HG03521 (cell line): ENCODE data around the gene ING4.
A peak's percentile ranks its signal among the peaks of the same experiment; 100 is the strongest.
"Not testable (repeated sequence)": the region's sequence is repeated elsewhere in the genome, so short reads cannot be mapped to it uniquely, and the experiment has no call there.

Experiments
- ATAC-seq: cut with Tn5 transposase; IDR thresholded peaks from one replicate; pipeline ENCODE4 v1.9.1; 2021; ENCODE audit warnings: mild to moderate bottlenecking, moderate library complexity; ENCODE audit not compliant: unreplicated experiment

Gene ING4

DNA sequence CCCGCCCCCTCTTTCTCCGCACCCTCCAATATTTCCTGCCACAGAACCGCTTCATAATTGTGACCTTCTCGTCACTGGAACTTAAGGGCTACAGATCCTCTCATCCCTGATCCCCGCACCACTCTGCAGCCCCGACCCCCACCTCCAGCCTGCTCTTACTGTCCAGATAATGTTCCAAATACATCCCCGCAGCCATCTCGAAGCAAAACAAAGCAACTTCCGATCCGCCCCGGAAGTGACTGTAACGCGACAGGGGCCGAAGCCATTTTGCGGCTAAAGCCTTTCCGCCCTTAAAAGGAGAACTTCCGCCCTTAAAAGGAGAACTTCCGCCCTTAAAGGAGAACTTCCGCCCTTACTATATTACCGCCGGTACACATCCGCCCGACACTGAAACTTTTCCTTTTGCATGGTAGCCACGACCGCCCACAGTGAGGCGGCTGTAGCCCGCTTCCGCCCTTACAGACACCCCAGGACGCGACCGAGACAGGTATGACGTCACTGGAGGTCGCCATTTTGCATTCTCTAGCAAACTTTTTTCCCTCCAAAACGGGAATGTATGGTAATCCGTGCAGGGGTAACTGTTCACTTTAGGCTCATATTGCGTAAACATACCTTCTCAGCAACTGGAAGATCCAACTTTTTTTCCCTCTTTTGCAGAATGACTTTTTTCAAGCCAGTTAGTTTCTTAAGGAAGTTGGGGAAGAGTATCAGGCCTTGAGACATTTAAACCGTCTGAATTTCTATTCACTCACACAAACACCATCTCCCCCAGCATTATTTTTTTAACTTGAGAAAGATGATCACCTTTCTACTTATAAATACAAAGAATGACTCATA lies at the start of gene ING4:
TSS of gene ING4 (minus strand) at position 214 of the 837 bp plus-strand sequence. CDS start at position 196, 18 bp downstream.
- ATAC-seq: peak; percentile 96

DNA sequence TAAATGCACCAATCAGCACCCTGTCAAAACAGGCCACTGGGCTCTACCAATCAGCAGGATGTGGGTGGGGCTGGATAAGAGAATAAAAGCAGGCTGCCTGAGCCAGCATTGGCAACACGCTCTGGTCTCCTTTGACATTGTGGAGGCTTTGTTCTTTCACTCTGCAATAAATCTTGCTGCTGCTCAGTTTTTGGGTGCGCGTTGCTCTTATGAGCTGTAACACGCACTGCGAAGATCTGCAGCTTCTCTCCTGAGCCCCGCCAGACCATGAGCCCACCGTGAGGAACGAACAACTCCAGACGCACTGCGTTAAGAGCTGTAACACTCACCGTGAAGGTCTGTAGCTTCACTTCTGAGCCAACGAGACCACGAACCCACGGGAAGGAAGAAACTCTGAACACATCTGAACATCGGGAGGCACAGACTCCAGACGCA lies 46.1 kb upstream of the ING4 start:
- ATAC-seq: no peak

DNA sequence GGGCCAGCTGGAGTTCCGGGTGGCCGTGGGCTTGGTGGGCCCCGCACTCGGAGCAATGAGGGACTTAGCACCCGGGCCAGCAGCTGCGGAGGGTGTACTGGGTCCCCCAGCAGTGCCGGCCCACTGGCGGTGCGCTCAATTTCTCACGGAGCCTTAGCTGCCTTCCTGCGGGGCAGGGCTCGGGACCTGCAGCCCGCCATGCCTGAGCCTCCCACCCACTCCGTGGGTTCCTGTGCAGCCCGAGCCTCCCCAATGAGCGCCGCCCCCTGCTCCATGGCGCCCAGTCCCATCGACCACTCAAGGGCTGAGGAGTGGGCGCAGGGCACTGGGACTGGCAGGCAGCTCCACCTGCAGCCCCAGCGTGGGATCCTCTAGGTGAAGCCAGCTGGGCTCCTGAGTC lies 45.4 kb upstream of the ING4 start:
- not testable (repeated sequence) for ATAC-seq

DNA sequence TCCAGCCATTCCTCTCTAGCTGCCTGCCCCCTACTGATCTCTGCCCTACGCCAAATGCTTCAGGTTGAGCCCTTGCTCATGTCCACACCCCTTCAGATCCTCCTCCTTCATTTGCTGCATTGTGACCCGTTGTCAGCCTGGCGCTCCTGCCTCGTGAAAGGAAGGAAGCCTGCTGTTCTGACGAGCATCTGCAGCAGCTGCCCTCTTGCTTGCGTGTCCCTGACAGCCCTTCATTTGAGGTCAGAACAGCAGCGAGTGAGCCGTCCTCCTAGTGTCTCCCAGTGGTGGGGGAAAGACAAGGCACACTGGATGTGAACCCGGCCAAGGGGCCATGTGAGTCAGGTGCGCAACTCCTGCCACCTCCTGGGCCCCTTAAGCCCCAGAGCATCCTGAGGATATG lies 40.7 kb upstream of the ING4 start:
- ATAC-seq: no peak

DNA sequence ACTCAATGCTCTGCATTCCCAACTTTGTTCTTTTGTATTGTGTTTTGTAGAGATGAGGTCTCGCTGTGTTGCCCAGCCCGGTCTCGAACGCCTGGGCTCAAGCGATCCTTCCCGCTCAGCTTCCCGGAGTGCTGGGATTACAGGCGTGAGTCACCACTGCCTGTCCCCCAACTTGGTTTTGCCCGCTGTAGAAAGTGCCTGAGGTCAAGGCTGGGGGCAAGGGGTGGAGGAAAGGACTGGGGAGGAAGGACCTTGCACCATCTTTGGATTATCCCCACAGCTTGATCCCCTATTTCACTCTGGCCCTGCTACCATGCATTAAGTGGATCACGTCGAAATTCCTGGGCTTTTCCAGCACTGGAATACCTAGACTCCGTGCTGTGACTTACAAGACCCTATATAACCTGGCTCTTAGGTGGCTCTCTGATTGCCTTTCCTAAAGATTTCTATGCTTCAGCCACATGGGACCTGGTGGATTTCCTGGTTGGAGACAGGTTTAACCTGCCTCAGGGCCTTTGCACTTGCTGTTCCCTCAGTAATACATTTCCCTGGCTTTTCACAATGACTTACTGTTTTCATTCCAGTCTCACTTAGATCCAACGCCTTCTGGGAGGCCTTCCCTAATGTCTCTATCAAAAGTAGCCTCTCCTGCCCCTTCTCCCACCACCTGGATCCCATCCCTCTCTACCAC lies 38.3 kb upstream of the ING4 start:
- no peak for ATAC-seq

DNA sequence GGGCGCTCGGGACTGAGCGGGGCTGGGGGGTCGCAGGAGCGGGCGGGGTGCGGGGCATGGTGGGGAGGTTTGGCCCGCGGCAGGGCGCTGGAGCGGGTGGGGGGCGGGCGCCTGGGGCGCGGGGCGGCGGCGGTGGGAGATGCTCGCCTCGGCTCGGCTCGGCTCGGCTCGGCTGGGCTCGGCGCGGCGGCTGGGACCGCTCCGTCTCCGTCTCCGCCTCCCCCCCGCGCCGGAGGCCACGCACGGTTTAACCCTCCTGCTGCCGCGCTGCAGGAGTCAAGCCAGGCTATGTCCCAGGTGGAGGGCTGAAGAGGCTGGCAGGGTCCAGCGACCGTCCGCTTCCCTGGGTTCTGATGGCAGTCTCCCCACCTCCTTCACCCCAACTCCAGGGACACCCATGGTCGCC lies 37.7 kb upstream of the ING4 start, which contains the start of gene PIANP:
TSS of gene PIANP (minus strand) at position 170 of the 406 bp plus-strand sequence. CDS start 2,754 bp downstream, outside the sequence.
- ATAC-seq: no peak

DNA sequence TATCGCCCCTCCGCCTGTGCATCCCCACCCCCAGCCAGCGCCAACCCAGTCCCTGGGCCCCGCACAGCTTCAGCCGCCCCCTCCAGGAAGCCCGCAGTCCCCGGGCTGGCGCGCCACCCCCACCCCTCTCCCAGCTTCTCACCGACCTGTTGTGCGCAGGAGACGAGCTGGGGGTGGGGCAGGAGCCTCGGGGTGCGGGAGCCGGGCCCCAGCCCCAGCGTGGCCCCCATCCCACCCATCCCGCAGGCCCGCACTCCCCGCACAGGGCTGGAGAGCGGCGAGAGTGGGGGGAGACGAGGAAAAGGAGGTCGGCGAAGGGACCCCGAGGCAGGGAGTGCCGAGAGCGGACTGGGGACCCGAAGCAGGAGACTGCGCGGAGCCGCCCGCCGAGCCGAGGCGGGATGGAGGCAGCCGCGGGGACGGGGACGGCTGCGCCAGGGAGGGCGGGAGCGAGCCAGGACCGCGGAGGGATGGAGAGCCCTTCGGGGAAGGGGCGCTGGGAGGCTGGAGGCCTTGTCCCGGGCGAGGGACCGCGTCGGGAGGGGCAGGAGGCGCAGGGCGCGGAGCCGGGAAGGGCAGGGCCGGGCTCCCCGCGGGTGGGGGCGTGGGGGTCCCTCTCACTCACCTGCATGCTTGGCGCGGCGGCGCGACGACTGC lies 37.2 kb upstream of the ING4 start:
- ATAC-seq: no peak

DNA sequence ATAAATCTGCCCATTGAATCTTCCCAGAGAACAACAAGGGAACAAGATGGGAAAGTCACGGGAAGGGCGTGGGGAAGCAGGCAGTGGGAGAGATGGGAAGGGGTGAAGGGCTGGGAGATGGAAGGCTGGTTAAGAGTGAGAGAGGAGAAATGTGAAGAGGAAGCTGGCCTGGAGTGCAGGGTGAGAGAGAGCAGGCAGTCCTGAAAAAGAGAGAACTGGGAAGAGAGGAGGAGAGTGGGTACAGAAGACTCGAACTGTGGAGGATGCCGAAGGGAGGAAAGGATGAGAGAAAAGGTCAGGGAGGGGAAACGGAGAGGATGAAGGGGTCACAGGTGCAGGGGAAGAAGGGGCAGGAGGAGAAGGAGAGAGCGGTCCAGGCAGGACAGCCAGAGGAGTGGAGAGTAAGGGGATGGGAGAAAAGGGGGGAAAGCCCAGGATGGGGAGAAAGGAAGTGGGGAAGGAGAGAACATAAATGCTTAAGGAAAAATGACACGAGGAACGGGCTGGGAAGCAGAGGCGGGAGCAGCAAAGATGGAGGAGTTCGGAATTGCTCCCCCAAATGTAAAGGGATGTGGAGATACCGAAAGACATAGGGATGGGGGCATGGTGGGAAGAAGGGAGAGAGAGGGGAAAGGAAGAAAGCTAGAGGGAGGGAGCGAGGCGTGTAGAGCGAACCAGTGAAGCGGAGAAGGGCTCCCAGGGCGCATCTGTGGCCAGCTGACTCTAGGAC lies 36.5 kb upstream of the ING4 start:
- no peak for ATAC-seq

DNA sequence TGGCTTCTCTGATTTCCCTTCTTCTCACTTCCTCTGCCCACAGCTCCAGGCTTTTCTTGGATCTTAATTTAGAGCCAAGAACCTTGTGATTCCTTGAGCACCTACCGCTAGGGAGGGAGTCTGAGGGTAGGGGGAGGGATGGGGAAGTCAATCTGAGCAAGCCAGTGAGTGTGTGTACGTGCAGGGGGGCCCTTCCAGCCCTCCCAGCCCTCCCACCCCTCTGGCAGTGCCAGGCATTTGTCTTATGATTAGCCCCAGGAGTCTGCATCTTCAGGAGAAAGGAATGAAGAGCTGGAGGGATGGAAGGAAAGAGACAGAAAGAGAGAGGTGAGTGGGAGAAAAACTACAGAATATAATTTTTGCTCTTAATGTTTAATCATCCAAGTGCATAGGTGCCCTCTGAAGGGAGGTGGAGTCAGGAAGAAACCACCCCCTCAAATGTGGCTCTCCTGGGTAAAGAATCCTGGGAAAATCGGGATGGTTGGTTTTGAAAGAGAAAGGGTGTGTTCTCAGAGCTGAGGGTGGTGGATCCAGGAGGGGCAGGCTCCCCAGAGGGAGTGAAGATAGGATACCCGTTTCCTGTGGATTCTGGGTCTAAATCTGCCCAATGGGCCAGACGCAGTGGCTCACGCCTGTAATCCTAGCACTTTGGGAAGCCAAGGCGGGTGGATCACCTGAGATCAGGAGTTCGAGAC lies 35.6 kb upstream of the ING4 start:
- no peak for ATAC-seq

DNA sequence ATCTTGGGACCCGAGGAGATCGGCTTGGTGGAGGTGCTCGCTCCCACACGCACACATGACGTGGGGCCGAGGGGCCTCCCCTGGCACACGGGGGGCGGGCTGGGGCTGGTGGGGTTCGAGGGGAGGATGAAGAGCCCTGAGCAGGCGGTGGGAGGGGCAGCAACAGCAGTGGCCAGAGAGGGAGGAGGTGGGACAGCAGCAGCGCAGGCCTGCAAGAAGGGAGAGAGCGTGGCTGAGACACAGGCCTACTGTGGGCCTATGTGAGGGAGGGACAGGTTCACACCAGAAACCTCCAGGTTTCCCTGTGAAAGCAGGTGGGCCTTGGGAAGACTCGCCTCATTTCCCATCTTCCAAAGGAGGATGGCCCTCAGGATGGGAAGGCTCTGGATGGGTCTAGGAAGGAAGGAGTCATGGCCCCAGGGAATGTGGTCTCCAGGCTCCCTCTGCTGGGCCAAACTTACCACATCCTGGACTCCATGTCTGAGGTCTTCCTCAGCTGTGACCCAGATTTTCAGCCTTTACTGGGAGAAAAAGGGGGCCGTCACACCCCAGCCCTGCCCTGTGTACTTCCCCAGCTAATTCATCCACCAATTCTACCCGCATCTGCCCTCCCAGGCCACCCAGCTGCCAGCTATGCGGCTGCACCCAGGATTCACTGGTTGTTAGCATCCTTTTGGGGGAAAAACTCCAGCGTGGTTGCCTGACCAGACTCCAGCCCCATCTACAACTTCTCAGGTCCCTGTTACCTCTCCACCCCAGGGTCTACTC lies 34.8 kb upstream of the ING4 start:
- no peak for ATAC-seq

DNA sequence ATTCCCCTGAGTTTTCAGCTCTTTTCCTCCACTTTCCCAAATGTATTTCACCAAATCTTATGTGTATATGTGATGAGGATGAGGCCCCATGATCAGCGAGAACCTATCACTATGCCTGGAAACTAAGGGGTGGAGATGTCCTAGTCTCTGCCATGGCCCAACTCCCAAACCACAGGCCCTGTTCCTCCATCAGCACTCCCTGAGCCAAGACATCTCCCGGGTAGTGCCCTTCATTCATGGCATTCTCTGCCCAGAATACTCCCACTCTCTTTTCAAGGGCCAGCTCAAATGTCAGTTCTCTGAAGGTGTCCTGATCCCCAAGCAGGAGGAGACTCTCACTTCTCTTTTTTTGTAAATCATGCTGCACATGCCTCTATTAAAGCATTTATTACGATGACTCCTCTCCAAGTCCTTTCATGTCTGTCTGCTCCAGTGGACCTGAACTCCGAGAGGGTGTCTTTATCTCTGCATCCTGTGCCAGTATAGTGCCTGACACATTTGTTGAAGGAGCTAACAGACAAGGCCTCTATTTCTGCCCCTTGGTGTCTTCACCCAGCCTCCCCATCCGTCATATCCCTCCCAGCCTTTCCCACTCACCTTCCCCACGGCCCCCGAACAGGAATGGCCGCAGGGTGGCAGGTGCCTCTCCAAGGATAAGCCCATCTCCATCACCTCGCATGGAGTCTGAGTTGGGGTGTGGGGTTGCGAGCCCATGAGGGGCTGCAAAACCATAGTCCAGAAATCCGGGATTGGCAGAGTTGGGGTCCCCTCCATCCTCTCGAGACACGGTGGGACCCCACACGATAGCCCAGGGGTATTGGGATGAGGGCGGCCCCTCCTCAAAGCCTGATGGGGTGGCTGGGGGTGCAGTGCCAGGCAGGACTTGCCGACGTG lies 34.0 kb upstream of the ING4 start:
- ATAC-seq: no peak

DNA sequence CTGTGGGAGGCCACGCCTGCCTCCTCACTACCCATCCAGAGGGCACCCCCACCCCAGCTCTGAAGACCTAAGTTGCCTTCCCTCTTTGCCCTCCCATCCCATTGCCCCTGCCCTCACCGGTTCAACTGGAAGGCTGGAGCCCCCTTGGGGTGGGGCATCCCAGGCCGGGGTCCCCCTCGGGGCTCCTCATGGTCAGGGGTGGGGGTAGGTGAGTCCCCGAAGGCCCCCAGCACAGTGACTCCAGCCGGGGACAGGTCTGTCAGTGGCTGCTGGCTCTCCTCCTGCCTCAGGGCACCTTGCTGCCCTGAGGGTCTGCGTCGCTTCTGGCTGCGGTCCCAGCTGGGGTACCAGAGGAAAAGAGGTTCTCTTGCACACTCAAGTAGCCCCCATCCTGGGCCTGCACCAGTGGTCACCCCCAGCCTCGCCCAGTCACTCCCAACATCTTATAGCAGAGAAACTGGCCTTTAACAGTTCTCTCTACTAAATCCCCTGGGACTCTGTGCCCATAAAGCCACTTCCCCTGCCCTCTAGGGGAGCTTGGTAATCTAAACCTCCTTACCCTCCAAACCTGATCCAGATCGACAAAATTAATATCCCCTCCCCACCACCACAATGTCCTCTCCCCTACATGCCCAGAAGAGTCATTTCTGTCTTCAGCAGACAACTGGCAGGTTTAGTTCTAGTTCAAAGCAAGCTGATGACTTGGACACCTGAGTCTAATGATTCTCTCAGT lies 32.6 kb upstream of the ING4 start:
- ATAC-seq: no peak

DNA sequence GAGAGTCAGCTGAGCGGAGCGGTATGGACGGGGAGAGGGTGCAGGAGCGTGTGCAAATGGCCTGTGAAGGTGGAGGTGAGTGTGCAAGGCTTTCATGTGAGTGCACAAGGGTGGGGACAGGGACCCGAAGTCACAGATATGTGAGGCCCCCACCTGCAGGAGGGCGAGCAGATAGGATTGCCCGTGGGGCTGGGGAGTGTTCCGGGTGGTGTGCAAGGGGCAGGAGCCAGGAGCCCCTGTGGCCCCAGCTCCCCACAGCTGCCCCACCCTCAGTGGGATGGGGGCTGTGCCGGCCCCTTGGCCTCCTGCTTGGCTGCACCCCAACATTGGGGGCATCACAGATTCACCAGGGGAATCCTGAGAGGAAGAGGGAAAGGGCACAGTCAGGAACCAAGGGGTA lies 31.8 kb upstream of the ING4 start:
- ATAC-seq: no peak

DNA sequence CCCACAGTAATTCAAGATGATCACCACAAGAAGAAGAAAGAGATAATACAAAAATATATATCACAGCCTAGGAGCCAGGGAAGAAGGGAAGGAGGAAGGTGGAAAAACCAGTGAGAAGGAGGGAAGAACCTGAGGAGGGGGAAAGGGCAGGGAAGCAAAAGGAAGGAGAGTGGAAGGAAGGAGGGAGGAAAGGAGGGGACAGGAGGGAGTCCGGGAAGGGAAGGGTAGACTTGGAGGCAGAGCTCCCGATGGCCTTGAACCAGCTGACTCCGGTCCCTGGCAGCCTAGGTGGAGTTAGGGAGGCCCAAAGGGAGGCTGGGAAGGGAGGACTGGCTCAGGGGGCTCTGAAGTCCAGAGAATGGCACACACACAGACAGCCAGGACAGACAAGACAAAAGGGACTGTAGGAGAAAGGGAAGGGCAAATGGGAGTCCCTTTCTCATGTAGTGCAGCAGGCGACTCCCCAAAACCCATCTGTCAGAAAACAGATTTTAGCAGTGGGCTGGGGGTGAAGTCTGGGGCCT lies 31.0 kb upstream of the ING4 start:
- ATAC-seq: no peak

DNA sequence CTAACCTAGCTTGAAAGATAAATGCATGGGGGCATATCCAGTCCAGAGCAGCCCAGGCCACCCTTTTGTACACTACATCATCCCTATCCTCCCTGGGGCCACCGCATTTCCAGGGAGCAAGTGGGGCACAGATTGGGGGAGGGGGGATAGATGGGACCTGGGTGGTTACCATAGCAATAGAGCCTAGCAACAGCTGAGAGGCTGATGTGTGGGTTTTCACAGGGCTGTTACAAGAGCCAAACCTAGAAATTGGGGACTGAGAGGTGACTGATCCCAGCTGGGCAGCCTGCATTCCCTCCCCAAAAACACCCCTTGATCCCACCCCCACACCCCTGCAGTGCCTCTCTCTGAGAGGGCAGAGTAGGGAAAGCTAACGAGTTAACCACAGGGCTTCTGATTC lies 30.0 kb upstream of the ING4 start:
- ATAC-seq: no peak

DNA sequence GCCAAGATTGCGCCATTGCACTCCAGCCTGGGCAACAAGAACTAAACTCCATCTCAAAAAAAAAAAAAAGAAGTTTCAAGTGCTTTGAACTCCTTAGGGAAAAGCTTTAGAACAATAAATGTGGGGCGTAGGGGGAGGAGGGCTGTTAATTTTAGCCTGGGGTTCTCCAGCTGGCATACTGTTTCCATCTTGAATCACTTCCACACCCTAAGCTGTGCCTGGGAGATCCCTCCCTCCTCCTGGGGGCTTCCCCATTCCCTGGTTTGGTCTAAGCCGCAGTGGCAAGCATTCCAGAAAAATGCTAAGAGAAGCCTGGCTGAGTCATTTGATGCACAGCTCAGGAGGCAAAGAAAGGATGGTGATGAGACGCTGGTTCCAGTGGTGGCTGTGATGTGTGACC lies 28.6 kb upstream of the ING4 start:
- ATAC-seq: no peak

DNA sequence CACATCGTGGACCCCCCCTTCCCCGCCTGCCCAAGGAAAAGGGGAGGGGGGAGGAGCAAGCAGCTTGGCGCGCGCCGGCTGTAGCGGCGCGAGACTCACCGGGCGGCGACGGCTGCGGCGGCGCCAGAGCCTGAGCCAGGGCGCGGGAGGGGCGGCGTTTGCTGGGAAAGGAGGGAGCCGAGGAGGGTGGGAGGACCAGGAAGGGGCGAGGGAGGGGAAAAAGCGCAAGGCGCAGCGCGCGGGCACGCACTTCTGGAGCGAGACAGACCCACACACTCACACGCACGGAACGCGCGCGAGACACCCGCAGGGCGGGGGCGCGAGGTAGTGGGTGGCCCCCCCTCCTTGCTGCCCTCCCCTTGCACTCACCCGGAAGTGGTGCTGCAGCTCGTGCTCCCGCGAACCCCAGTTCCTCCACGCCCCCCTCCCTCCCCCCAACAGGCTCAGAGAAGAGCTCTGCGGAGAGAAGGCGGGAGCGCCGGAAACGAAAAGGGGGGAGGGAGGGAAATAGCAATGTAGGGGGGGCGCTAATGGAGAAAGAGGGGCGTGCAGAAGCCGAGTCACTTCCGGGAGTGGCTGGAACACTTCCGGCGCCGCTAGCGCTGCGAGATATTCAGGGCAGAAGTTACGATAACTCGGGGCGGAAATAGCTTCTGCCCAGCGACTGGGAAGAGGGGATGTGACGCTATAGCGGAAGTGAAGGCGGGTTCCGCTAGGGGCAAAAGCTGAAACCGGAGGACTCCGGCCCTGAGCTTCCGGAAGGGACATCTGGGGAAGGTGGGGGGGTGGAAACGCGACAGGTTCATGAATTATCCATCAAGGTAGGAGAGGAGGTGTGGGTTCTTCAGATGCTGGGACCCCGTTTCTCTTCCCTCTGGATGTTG lies 26.3 kb upstream of the ING4 start, which contains the start of gene ZNF384:
TSS of gene ZNF384 (minus strand) at position 377 of the 884 bp plus-strand sequence. CDS start 9,855 bp downstream, outside the sequence.
- ATAC-seq: peak; percentile 78
